ENCODE results near the gene ELAVL3.
"Not testable (repeated sequence)": the region's sequence is repeated elsewhere in the genome, so short reads cannot be mapped to it uniquely, and the experiment has no call there.

The ELAVL3 gene

DNA sequence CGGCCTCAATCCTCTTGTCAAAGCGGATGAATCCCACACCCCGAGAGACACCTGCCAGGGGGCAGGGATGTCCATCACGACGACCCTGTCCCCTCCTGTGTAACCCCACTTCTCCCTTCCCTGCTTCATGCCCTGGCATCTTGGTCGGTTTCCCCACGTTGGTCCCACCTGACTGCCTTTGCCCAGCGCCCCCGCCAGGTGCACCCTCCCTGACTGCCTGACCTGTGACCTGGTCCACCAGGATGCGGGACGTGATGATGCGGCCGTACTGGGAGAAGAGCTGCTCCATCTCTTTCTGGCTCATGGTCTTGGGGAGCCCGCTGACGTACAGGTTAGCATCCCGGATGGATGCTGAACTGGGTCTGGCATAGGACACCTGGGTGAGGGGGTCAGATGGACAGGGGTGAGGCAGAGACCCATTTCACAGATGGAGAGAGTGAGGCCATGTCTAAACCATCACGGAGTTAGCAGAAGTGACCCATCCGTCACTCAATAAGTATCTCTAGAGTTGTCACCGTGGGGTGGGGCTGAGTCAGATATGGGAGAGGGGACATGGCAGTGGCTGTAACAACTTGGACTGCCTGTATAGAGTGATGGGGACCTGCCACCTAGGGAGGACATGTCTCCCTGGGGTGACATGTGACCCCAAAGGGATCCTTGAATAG lies 22.5 kb downstream of the ELAVL3 start:
- no peak for TF ChIP-seq ZNF274 (IDR thresholded peaks at IDR 0.05; ENCODE audit: low read depth, low read length)

DNA sequence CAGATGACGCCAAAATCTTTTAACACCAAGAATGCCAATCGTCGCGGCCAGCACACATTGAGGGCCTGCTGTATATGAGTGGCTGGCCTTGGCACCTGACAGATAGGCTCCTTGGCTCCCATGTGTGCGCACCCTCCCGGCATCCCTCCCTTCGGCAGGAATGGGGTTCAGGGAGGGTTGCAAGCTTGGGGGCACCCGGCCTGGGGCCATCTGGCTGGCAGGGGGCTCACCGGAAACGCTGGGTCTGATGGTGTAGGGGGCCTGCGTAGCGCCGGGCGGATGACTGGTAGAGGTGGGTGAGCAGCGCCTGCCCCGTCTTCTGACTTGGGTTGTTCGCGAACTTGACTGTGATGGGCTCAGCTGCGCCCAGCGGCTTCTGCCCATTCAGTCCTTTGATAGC lies 23.0 kb downstream of the ELAVL3 start:
- no peak for TF ChIP-seq ZNF274 (IDR thresholded peaks at IDR 0.05; ENCODE audit: low read depth, low read length)
- H3K4me3 ChIP-seq (ENCODE audit: low read length): no peak overlapping the region

More for the DNA sequence above, 22.5 kb downstream of the ELAVL3 start:
- no peak overlapping the region for H3K4me3 ChIP-seq (ENCODE audit: low read length)

GRCh38 chr19:11457115-11457514 lies 23.7 kb downstream of the ELAVL3 start:
- no peak for TF ChIP-seq ZNF274 (IDR thresholded peaks at IDR 0.05; ENCODE audit: low read depth, low read length)
- no peak overlapping the region for H3K4me3 ChIP-seq (ENCODE audit: low read length)

DNA sequence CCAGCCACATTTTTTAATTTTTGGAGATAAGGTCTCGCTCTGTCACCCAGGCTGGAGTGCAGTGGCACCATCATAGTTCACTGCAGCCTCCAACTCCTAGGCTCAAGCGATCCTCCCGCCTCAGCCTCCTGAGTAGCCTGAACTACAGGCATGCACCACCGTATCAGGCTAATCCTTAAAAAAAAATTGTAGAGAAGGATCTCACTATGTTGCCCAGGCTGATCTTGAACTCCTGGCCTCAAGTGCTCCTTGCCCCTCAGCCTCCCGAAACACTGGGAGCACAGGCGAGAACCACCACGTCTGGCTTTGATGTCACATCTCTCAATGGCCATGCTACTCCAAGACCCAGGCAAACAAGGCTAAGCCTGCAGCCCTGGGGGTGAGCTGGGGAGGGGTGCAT lies 24.2 kb downstream of the ELAVL3 start:
- TF ChIP-seq ZNF274 (IDR thresholded peaks at IDR 0.05; ENCODE audit: low read depth, low read length): no peak
- H3K4me3 ChIP-seq (ENCODE audit: low read length): no peak overlapping the region

- not testable (repeated sequence) for H3K4me3 ChIP-seq (ENCODE audit: low read length)
Measured at GRCh38 chr19:11455233-11455554, 25.7 kb downstream of the ELAVL3 start.

DNA sequence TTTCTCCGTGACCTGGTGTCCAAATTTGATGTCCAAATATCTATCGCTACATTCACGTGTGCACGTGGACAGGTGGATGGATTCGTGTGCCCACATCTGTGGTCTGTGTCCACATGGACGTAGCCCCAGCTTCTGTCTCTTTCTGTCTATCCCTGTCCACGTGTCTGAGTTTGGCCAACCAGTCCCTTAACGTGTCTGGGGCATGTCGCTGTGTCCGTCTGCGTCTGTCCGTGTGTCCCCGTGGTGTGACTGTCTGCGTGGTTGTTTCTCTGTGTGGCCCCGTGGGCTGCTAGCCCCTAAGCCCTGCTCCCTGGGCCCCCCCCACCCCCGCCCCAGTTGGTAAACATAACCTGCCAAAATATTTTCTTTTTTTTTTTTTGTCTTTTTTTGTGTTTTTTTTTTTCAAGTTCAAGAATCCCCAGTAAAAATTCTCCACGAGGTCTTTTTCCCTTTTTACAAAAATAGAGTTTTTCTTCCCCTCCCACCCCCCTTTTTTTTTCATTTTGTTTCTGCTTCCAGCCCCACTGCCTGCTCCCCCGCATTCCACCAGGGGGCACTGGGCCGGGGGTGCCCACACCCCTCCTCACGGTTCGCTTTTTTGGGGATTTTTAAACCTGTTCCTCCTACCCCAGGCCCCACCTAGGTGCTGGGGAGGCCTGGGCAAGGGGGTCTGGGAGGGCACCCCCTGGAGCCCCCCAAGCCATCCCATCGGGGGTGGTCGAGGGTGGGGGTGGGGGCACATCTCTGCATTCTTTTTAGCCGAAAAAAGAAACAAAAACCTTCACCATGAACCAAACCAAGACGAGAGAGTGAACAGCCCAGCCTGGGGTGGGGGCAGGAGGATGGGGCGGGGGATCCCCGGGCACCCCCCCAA lies 27.1 kb downstream of the ELAVL3 start:
- no peak overlapping the region for H3K4me3 ChIP-seq (ENCODE audit: low read length)
- TF ChIP-seq ZNF274 (IDR thresholded peaks at IDR 0.05; ENCODE audit: low read depth, low read length): no peak

GRCh38 chr19:11452620-11453310 lies 28.1 kb downstream of the ELAVL3 start:
- no peak overlapping the region for H3K4me3 ChIP-seq (ENCODE audit: low read length)
- TF ChIP-seq ZNF274 (IDR thresholded peaks at IDR 0.05; ENCODE audit: low read depth, low read length): no peak

DNA sequence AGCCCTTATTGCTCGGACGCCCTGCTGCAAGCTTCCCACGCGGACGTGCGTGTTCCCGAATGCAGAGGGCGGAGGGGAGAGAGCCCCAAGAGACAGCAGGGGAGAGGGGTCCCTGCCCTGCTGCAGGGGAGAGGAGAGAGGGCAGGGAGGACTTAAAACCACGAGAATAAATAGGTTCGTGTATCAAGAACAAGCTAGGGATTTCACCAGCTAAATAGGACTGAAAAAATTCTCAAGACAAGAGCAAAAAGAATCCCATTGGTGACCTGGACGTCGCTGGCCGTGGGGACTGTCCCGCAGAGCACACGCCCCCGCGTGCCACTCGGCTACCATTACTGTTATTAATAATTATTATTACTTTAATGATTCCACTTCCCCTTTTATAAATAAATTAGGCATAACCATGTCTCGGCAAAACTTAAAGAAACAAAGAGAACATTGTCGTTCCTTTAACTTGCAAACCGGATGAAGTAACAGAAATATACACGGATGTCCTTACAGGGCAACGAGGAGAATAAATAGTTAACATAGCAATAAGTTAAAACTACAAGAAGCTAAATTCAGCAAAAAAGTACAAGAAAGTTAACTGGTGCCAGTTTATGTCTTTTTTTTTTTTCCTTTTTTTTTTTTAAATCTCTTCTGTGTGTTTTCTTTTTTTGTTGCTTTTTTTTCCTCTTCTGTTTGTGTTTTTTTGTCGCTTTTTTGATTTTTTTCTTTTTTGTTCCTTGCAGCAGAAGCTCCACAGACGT lies 28.8 kb downstream of the ELAVL3 start:
- TF ChIP-seq ZNF274 (IDR thresholded peaks at IDR 0.05; ENCODE audit: low read depth, low read length): no peak
- no peak overlapping the region for H3K4me3 ChIP-seq (ENCODE audit: low read length)

DNA sequence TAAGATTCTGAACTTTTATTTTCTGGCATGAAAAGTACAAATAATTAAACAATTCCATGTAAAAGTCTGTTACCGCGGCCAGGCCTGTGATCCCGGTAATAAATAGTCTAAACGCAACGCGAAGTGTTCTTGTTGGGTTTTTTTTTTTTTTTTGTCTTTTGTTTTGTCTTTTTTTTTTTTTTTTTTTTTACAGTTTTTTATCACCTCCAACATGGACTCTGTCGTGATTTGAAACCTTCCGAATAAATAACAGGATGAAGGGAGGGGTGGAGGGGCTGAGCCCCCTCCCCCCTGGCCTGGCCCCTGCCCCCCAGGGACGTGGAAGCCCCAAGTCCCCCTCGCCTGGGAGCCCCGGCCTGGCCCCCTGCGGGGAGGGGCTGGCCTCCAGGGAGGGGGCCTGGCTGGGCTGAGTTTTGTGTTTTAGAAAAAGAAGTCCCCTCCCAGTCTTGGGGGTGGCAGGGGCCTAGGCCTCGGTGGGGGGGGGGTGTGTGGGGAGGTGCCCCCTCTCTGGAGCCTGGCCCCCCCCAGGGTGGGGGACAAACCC lies 29.4 kb downstream of the ELAVL3 start:
- no peak for TF ChIP-seq ZNF274 (IDR thresholded peaks at IDR 0.05; ENCODE audit: low read depth, low read length)

GRCh38 chr19:11450570-11451326 lies 30.1 kb downstream of the ELAVL3 start:
- TF ChIP-seq ZNF274 (IDR thresholded peaks at IDR 0.05; ENCODE audit: low read depth, low read length): no peak
- no peak overlapping the region for H3K4me3 ChIP-seq (ENCODE audit: low read length)

More for the DNA sequence above, 29.4 kb downstream of the ELAVL3 start:
- no peak overlapping the region for H3K4me3 ChIP-seq (ENCODE audit: low read length)

GRCh38 chr19:11448923-11449554 lies 31.8 kb downstream of the ELAVL3 start:
- no peak overlapping the region for H3K4me3 ChIP-seq (ENCODE audit: low read length)
- no peak for TF ChIP-seq ZNF274 (IDR thresholded peaks at IDR 0.05; ENCODE audit: low read depth, low read length)

GRCh38 chr19:11448410-11448809 lies 32.4 kb downstream of the ELAVL3 start:
- no peak for TF ChIP-seq ZNF274 (IDR thresholded peaks at IDR 0.05; ENCODE audit: low read depth, low read length)
- no peak overlapping the region for H3K4me3 ChIP-seq (ENCODE audit: low read length)

Measured in GM08714 (cell line).